WI38 (cell line): Measurements from ENCODE around the gene NUMB.

Experiments
- H3K4me3 ChIP-seq: 2 replicates; pipeline ENCODE4 v1.5.1; 2011; ENCODE audit warnings: low read depth, mild to moderate bottlenecking, control low read depth, low read length
- CTCF ChIP-seq: IDR thresholded peaks from 2 replicates; pipeline ENCODE4 v1.5.1; 2012; ENCODE audit warnings: low read depth, mild to moderate bottlenecking, control low read depth, low read length

Gene NUMB

GRCh38 chr14:73230051-73230450, 228.3 kb downstream of the NUMB start:
- no peak for TF ChIP-seq CTCF

GRCh38 chr14:73227812-73228781, 230.2 kb downstream of the NUMB start:
- H3K4me3 ChIP-seq = peak overlapping the region; percentile 21
- TF ChIP-seq CTCF = no peak

More at GRCh38 chr14:73230051-73230450, 228.3 kb downstream of the NUMB start:
- H3K4me3 ChIP-seq = no peak overlapping the region

GRCh38 chr14:73225496-73225895, 232.8 kb downstream of the NUMB start:
- TF ChIP-seq CTCF = no peak
- H3K4me3 ChIP-seq = no peak overlapping the region
